ENCODE results near the gene GREB1L.

DNA sequence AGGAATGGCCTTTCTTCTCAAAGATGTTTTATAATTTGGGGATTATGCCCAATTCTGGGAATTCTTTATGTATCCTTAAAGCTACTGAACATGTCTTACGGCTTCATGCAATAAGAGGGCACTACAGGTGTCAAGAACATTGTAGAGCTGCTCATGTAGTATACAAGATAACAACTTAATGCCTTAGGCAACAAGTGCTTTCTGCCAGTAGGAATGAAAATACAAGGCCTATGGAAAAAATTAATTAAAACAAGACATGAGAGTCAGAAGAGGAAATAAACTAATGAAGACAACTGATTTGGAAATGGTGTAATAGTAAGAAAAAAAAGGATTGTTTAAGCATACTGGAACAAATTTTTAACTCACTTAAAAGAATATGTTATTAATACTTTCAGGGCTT lies 27.3 kb downstream of the GREB1L start:
- TF ChIP-seq HOXA3 (CRISPR knock-in tag; IDR thresholded peaks at IDR 0.05) (no peak), ZBTB7A (CRISPR knock-in tag; IDR thresholded peaks at IDR 0.05) (no peak), EP300 (IDR thresholded peaks at IDR 0.05; ENCODE audit: low read depth in 2 of 2, low read length in 2 of 2) (no peak), EP300 (CRISPR knock-in tag; IDR thresholded peaks at IDR 0.05; ENCODE audit: borderline replicate concordance) (no peak)
- TF ChIP-seq, protein P1, sequence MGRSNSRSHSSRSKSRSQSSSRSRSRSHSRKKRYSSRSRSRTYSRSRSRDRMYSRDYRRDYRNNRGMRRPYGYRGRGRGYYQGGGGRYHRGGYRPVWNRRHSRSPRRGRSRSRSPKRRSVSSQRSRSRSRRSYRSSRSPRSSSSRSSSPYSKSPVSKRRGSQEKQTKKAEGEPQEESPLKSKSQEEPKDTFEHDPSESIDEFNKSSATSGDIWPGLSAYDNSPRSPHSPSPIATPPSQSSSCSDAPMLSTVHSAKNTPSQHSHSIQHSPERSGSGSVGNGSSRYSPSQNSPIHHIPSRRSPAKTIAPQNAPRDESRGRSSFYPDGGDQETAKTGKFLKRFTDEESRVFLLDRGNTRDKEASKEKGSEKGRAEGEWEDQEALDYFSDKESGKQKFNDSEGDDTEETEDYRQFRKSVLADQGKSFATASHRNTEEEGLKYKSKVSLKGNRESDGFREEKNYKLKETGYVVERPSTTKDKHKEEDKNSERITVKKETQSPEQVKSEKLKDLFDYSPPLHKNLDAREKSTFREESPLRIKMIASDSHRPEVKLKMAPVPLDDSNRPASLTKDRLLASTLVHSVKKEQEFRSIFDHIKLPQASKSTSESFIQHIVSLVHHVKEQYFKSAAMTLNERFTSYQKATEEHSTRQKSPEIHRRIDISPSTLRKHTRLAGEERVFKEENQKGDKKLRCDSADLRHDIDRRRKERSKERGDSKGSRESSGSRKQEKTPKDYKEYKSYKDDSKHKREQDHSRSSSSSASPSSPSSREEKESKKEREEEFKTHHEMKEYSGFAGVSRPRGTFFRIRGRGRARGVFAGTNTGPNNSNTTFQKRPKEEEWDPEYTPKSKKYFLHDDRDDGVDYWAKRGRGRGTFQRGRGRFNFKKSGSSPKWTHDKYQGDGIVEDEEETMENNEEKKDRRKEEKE (IDR thresholded peaks at IDR 0.05), result no peak
- TF ChIP-seq, protein P2, sequence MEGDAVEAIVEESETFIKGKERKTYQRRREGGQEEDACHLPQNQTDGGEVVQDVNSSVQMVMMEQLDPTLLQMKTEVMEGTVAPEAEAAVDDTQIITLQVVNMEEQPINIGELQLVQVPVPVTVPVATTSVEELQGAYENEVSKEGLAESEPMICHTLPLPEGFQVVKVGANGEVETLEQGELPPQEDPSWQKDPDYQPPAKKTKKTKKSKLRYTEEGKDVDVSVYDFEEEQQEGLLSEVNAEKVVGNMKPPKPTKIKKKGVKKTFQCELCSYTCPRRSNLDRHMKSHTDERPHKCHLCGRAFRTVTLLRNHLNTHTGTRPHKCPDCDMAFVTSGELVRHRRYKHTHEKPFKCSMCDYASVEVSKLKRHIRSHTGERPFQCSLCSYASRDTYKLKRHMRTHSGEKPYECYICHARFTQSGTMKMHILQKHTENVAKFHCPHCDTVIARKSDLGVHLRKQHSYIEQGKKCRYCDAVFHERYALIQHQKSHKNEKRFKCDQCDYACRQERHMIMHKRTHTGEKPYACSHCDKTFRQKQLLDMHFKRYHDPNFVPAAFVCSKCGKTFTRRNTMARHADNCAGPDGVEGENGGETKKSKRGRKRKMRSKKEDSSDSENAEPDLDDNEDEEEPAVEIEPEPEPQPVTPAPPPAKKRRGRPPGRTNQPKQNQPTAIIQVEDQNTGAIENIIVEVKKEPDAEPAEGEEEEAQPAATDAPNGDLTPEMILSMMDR (CRISPR knock-in tag; IDR thresholded peaks at IDR 0.05), result no peak

Measured in HepG2 (cell line).